PC-3 (cell line): ENCODE results near the gene PRRX2.

Experiments
- CTCF ChIP-seq: fragments of 300-600 bp; sonication (generic); conservative IDR thresholded peaks from 2 replicates; pipeline ENCODE4 v1.5.1; 2017; ENCODE audit warnings: antibody characterized with exemption, low read depth, mild to moderate bottlenecking, low read length
- EZH2 ChIP-seq: fragments of 300-600 bp; sonication (generic); IDR thresholded peaks from one replicate; pipeline ENCODE4 v1.6.1; 2017; ENCODE audit warnings: antibody characterized with exemption, mild to moderate bottlenecking, low read length; ENCODE audit not compliant: unreplicated experiment

GRCh38 chr9:129639034-129639630, 26.3 kb upstream of the PRRX2 start:
- TF ChIP-seq EZH2: no peak
- TF ChIP-seq CTCF: no peak
